ENCODE data around the gene SUPV3L1.

DNA sequence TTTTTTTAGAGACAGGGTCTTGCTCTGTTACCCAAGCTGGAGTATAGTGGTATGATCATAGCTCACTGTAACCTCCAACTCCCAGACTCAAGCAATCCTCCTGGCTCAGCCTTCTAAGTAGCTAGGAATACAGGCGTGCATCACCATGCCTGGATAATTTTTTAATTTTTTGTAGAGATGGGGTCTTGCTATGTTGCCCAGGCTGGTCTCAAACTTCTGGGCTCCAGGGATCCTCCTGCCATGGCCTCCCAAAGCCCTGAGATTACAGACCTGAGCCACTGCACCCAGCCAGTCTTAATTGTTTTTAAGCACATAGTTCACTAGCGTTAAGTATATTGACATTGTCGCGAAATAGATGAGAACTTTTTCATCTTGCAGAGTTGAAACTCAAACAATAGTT, 2.0 kb downstream of the SUPV3L1 start:
- no peak for TF ChIP-seq POLR2AphosphoS5 (IDR thresholded peaks at IDR 0.05)
- TF ChIP-seq, protein P1, sequence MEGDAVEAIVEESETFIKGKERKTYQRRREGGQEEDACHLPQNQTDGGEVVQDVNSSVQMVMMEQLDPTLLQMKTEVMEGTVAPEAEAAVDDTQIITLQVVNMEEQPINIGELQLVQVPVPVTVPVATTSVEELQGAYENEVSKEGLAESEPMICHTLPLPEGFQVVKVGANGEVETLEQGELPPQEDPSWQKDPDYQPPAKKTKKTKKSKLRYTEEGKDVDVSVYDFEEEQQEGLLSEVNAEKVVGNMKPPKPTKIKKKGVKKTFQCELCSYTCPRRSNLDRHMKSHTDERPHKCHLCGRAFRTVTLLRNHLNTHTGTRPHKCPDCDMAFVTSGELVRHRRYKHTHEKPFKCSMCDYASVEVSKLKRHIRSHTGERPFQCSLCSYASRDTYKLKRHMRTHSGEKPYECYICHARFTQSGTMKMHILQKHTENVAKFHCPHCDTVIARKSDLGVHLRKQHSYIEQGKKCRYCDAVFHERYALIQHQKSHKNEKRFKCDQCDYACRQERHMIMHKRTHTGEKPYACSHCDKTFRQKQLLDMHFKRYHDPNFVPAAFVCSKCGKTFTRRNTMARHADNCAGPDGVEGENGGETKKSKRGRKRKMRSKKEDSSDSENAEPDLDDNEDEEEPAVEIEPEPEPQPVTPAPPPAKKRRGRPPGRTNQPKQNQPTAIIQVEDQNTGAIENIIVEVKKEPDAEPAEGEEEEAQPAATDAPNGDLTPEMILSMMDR (IDR thresholded peaks at IDR 0.05): no peak
- TF ChIP-seq POLR2A (IDR thresholded peaks at IDR 0.05): no peak

Data from sigmoid colon (tissue), 4 donors.